ENCODE results near the gene CCDC107. TPM values are rescaled to one million over a fixed set of nuclear protein-coding genes. Genes with fewer than 3 reads are reported as not detected.

Gene CCDC107
- total RNA-seq, 1 experiment from 2014 or later = 11.8 TPM

GRCh38 chr9:35689542-35690293 is 31.6 kb downstream of the CCDC107 start, which contains the start of gene TPM2:
Gene TPM2, minus strand, starts transcription at chr9:35689925. Its CDS starts 108 bp downstream, at chr9:35689817.
- POLR2A ChIA-PET = interaction anchor here (0.7 to 1.5 kb wide), 5 partner anchors 25 to 38 kb away, joined by 3 to 6 read pairs (median 5); partner anchors contain the start of gene ARHGEF39
- CTCF ChIA-PET = interaction anchor here (0.6 to 3.0 kb wide), 5 partner anchors 20 to 318 kb away, joined by 4 to 19 read pairs (median 4); partner anchors contain the start of genes CCDC107 and RMRP
- no peak for TF ChIP-seq CTCF (IDR thresholded peaks at IDR 0.05; ENCODE audit: insufficient read depth in 1 of 2, low read depth in 1 of 2, low read length in 1 of 2, severe bottlenecking in 1 of 2, unreplicated experiment in 1 of 2)
- Histone ChIP-seq H3K27me3 (replicated peaks; ENCODE audit: control insufficient read depth, insufficient read depth, low read length) (no peaks in the 10 kb centered on the region), H3K4me1 (peaks cover 25% of the 10 kb centered on the region), H3K4me3 (ENCODE audit: low read depth, low read length) (peak within 1 kb of the TSS; percentile 60), H3K36me3 (ENCODE audit: control insufficient read depth, insufficient read depth, low read length) (no peaks in the 10 kb centered on the region), H3K9me3 (no peaks in the 10 kb centered on the region)
- Mint-ChIP-seq H3K4me3 (ENCODE audit: unreplicated experiment) (peak within 1 kb of the TSS; percentile 80), H3K27me3 (ENCODE audit: insufficient read depth, unreplicated experiment) (no peaks in the 10 kb centered on the region), H3K36me3 (ENCODE audit: insufficient read depth, unreplicated experiment) (peaks cover 14% of the 10 kb centered on the region), H3K9me3 (ENCODE audit: unreplicated experiment) (no peaks in the 10 kb centered on the region), H3K27ac (ENCODE audit: unreplicated experiment) (peak within 1 kb of the TSS; percentile 95), H3K4me1 (ENCODE audit: low read depth, unreplicated experiment) (peaks cover 8% of the 10 kb centered on the region)
- BruUV-seq (replicated peaks) = no TSS peak
- no peak for DNase-seq
- intact Hi-C loops (cut with micrococcal nuclease; ENCODE audit: unreplicated experiment) = loop anchor here (5.0 kb wide), 1 partner anchor 32 kb away; the partner anchor contains the start of genes CCDC107 and RMRP

- POLR2A ChIA-PET = interaction anchor here (0.6 to 1.5 kb wide), 6 partner anchors 25 to 39 kb away, joined by 3 to 6 read pairs (median 4); partner anchors contain the start of gene ARHGEF39
- no TSS peak for BruUV-seq (replicated peaks)
- Mint-ChIP-seq H3K27ac (ENCODE audit: unreplicated experiment) (peak overlapping the region; percentile 95), H3K4me3 (ENCODE audit: unreplicated experiment) (peak overlapping the region; percentile 80), H3K4me1 (ENCODE audit: low read depth, unreplicated experiment) (peaks cover 8% of the 10 kb centered on the region), H3K9me3 (ENCODE audit: unreplicated experiment) (no peaks in the 10 kb centered on the region), H3K27me3 (ENCODE audit: insufficient read depth, unreplicated experiment) (no peaks in the 10 kb centered on the region), H3K36me3 (ENCODE audit: insufficient read depth, unreplicated experiment) (peaks cover 14% of the 10 kb centered on the region)
- no peaks in the 10 kb centered on the region for H3K9me3 ChIP-seq
- intact Hi-C loops (cut with micrococcal nuclease; ENCODE audit: unreplicated experiment) = loop anchor here (5.0 kb wide), 1 partner anchor 33 kb away; the partner anchor contains the start of genes CCDC107 and RMRP
- no peak for TF ChIP-seq CTCF (IDR thresholded peaks at IDR 0.05; ENCODE audit: insufficient read depth in 1 of 2, low read depth in 1 of 2, low read length in 1 of 2, severe bottlenecking in 1 of 2, unreplicated experiment in 1 of 2)
- peaks cover 25% of the 10 kb centered on the region for H3K4me1 ChIP-seq
- peak overlapping the region; percentile 60 for H3K4me3 ChIP-seq (ENCODE audit: low read depth, low read length)
- H3K27me3 ChIP-seq (replicated peaks; ENCODE audit: control insufficient read depth, insufficient read depth, low read length) = no peaks in the 10 kb centered on the region
- no peak for DNase-seq
- no peaks in the 10 kb centered on the region for H3K36me3 ChIP-seq (ENCODE audit: control insufficient read depth, insufficient read depth, low read length)
- CTCF ChIA-PET = interaction anchor here (0.6 to 3.0 kb wide), 4 partner anchors 20 to 44 kb away, joined by 4 to 19 read pairs (median 5); partner anchors contain the start of genes CCDC107 and RMRP
Observed at GRCh38 chr9:35690294-35690613, 32.2 kb downstream of the CCDC107 start.

GRCh38 chr9:35690614-35691333 is 32.7 kb downstream of the CCDC107 start:
- peak overlapping the region; percentile 95 for H3K27ac Mint-ChIP-seq (ENCODE audit: unreplicated experiment)
- ChIA-PET CTCF (interaction anchor here (0.6 to 3.0 kb wide), 4 partner anchors 21 to 45 kb away, joined by 4 to 19 read pairs (median 5); partner anchors contain the start of genes CCDC107 and RMRP), POLR2A (interaction anchor here (0.6 to 2.0 kb wide), 9 partner anchors 11 to 38 kb away, joined by 3 to 6 read pairs (median 5); partner anchors contain the start of genes ARHGEF39, CCDC107 and RMRP)
- DNase-seq = peak; percentile 66 to 68
- H3K36me3 Mint-ChIP-seq (ENCODE audit: insufficient read depth, unreplicated experiment) = peaks cover 14% of the 10 kb centered on the region
- intact Hi-C loops (cut with micrococcal nuclease; ENCODE audit: unreplicated experiment) = loop anchor here (1.0 to 5.0 kb wide), 2 partner anchors 21 to 33 kb away; partner anchors contain the start of genes CCDC107 and RMRP
- peaks cover 8% of the 10 kb centered on the region for H3K4me1 Mint-ChIP-seq (ENCODE audit: low read depth, unreplicated experiment)
- no peaks in the 10 kb centered on the region for H3K36me3 ChIP-seq (ENCODE audit: control insufficient read depth, insufficient read depth, low read length)
- no peaks in the 10 kb centered on the region for H3K9me3 Mint-ChIP-seq (ENCODE audit: unreplicated experiment)
- peak overlapping the region; percentile 60 for H3K4me3 ChIP-seq (ENCODE audit: low read depth, low read length)
- H3K27me3 Mint-ChIP-seq (ENCODE audit: insufficient read depth, unreplicated experiment) = no peaks in the 10 kb centered on the region
- peak overlapping the region; percentile 80 for H3K4me3 Mint-ChIP-seq (ENCODE audit: unreplicated experiment)
- H3K27me3 ChIP-seq (replicated peaks; ENCODE audit: control insufficient read depth, insufficient read depth, low read length) = no peaks in the 10 kb centered on the region
- H3K4me1 ChIP-seq = peaks cover 27% of the 10 kb centered on the region
- TSS peak; percentile 30 for BruUV-seq (replicated peaks)
- no peaks in the 10 kb centered on the region for H3K9me3 ChIP-seq
- TF ChIP-seq CTCF (IDR thresholded peaks at IDR 0.05; ENCODE audit: insufficient read depth in 1 of 2, low read depth in 1 of 2, low read length in 1 of 2, severe bottlenecking in 1 of 2, unreplicated experiment in 1 of 2) = no peak

Data from Caco-2 (cell line).